Fibroblast of lung (primary cell): ENCODE results near the gene MLN. TPM values are rescaled to one million over a fixed set of nuclear protein-coding genes. Genes with fewer than 3 reads are reported as not detected.
A peak's percentile ranks its signal among the peaks of the same experiment; 100 is the strongest.

Source experiments
- DNase-seq, 2 donors: peaks; one replicate each; pipeline versions ENCODE4 v3.0.0 to v3.0.0-alpha.2; 2010; ENCODE audit warnings: low read depth in 2 of 2
- H2AFZ ChIP-seq: 2 replicates; pipeline ENCODE4 v1.5.1; 2012; ENCODE audit warnings: low read length, control low read depth, inconsistent platforms
- H3K27ac ChIP-seq: 2 replicates; pipeline ENCODE4 v1.5.1; 2011; ENCODE audit warnings: low read length, control low read depth; ENCODE audit not compliant: insufficient read depth
- H3K27me3 ChIP-seq: 2 replicates; pipeline ENCODE4 v1.5.1; 2011; ENCODE audit warnings: mild to moderate bottlenecking, low read length; ENCODE audit not compliant: control insufficient read depth, insufficient read depth
- H3K36me3 ChIP-seq: 2 replicates; pipeline ENCODE4 v1.5.1; 2011; ENCODE audit warnings: low read length; ENCODE audit not compliant: control insufficient read depth, insufficient read depth
- H3K4me1 ChIP-seq: 2 replicates; pipeline ENCODE4 v1.5.1; 2011; ENCODE audit warnings: low read length; ENCODE audit not compliant: control insufficient read depth, insufficient read depth; ENCODE audit errors: extremely low read depth
- H3K4me2 ChIP-seq: 2 replicates; pipeline ENCODE4 v1.5.1; 2011; ENCODE audit warnings: low read length, control low read depth; ENCODE audit not compliant: insufficient read depth; ENCODE audit errors: extremely low read depth
- H3K4me3 ChIP-seq, 4 experiments: fragments of 200-600 bp in 1 of 4; sonication (generic) in 1 of 4; replicated peaks in 1 of 4; 2 replicates each; pipeline ENCODE4 v1.5.1; 2011 to 2016; ENCODE audit warnings: low read length in 4 of 4, low read depth in 3 of 4, mild to moderate bottlenecking in 3 of 4, control low read depth in 2 of 4, inconsistent platforms in 1 of 4, mixed read lengths in 1 of 4; ENCODE audit not compliant: insufficient read depth in 1 of 4; ENCODE audit errors: control extremely low read depth in 1 of 4
- H3K79me2 ChIP-seq: 2 replicates; pipeline ENCODE4 v1.5.1; 2012; ENCODE audit warnings: mild to moderate bottlenecking, low read length, inconsistent platforms; ENCODE audit not compliant: control insufficient read depth, insufficient read depth
- H3K9ac ChIP-seq: 2 replicates; pipeline ENCODE4 v1.5.1; 2011; ENCODE audit warnings: mild to moderate bottlenecking, low read length, control low read depth; ENCODE audit not compliant: insufficient read depth
- H3K9me3 ChIP-seq: 2 replicates; pipeline ENCODE4 v1.5.1; 2012; ENCODE audit warnings: low read depth, low read length; ENCODE audit not compliant: control insufficient read depth, insufficient read depth
- H4K20me1 ChIP-seq: 2 replicates; pipeline ENCODE4 v1.5.1; 2011; ENCODE audit warnings: low read length; ENCODE audit not compliant: control insufficient read depth, insufficient read depth; ENCODE audit errors: extremely low read depth
- EZH2 ChIP-seq: IDR thresholded peaks from 2 replicates; pipeline ENCODE4 v1.5.1; 2012; ENCODE audit warnings: low read length, control low read depth, mild to moderate bottlenecking; ENCODE audit errors: missing control alignments
- polyA plus RNA-seq, 2 donors: library from polyadenylated mRNA; depleted of rRNA in 1 of 2; stranded (reverse) in 1 of 2; unstranded in 1 of 2; fragments of >200 nt; gene quantifications; 2 replicates each; pipeline ENCODE4 v1.2.1, GENCODE V29; 2011 to 2012; ENCODE audit warnings: missing spikeins in 1 of 2
- total RNA-seq: library from RNA; depleted of rRNA; stranded (reverse); fragments of >200 nt; gene quantifications from 2 replicates; pipeline ENCODE4 v1.2.1, GENCODE V29; 2014
- TF ChIP-seq, protein P1 (sequence below), 2 donors: IDR thresholded peaks in 1 of 2; conservative IDR thresholded peaks in 1 of 2; 1 replicate in 1 of 2; 2 replicates in 1 of 2; pipeline ENCODE4 v1.5.1; 2011 to 2012; ENCODE audit warnings: low read length in 2 of 2, control low read depth in 1 of 2, inconsistent platforms in 1 of 2, low read depth in 1 of 2, mild to moderate bottlenecking in 1 of 2

The MLN gene
- total and polyA plus RNA-seq, 2 donors (not counting 1 experiment from before 2014, with no cell fraction given) = not detected

DNA sequence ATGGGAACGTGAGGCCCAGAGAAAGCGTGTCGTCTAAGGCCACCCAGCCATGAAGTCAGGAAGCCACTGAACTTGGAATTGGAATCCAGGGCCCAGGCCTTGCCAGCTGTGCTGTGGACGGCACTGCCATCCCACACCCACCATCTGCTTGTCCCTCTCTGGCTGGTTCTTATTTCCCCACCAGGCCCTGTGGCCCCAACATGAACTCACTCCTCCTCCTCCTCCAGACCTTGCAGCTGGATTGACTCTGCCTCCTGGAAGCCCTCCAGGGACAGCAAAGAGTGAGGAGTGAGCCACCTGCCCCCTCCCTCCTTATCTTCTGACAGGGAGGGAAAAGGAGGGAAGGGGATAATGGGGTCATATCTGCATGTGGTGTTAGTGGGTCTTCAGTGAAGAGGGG lies 41.1 kb downstream of the MLN start:
- Histone ChIP-seq H4K20me1 (no peaks in the 10 kb centered on the region), H3K79me2 (no peaks in the 10 kb centered on the region), H3K9me3 (no peaks in the 10 kb centered on the region), H3K36me3 (no peaks in the 10 kb centered on the region), H3K4me1 (no peaks in the 10 kb centered on the region), H3K4me2 (no peak overlapping the region), H3K9ac (no peak overlapping the region), H3K27me3 (no peaks in the 10 kb centered on the region), H2AFZ (no peak overlapping the region), H3K4me3 (no peak overlapping the region), H3K27ac (no peak overlapping the region)
- peak in 1 of 2 donors; percentile 43 for DNase-seq
- TF ChIP-seq EZH2 = no peak
- TF ChIP-seq, protein P1, sequence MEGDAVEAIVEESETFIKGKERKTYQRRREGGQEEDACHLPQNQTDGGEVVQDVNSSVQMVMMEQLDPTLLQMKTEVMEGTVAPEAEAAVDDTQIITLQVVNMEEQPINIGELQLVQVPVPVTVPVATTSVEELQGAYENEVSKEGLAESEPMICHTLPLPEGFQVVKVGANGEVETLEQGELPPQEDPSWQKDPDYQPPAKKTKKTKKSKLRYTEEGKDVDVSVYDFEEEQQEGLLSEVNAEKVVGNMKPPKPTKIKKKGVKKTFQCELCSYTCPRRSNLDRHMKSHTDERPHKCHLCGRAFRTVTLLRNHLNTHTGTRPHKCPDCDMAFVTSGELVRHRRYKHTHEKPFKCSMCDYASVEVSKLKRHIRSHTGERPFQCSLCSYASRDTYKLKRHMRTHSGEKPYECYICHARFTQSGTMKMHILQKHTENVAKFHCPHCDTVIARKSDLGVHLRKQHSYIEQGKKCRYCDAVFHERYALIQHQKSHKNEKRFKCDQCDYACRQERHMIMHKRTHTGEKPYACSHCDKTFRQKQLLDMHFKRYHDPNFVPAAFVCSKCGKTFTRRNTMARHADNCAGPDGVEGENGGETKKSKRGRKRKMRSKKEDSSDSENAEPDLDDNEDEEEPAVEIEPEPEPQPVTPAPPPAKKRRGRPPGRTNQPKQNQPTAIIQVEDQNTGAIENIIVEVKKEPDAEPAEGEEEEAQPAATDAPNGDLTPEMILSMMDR (conservative IDR thresholded peaks at IDR 0.05 in 1 of 2, IDR thresholded peaks at IDR 0.05 in 1 of 2; ENCODE audit: low read depth in 1 of 2, low read length in 2 of 2) = no peak

DNA sequence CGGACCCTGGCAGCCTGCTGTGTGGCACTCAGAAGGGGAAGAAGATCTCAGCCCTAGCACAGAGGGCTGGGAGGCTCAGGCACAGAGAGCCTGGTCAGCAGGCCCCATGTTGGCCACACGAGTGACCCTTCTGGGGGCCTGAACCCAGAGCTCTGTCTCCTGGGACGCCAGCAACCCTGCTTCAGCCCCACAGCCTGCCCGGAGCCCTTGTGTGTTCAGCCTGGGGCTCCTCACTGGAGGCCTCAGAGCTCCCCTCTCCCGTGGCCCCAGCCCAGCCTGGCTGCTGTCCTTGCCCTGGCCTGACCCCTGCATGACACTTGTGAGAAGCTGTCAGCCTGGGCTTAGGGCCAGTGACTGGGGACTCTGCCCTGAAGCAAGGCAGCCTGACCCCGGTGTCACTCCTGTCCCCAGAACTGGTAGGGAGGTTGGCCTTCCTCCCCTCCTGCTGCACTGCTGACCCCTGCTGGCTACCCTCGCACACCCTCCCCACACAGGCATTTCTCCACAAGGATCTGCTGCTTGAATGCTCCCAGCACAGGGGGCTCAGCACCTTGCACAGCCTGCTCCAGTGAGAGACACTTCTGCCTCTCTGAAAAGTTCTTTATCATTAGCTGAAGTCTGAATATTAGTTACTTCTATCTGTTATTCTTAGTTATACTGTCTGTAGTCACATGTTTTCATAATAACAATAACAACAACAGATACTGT lies 41.7 kb downstream of the MLN start:
- H3K4me1 ChIP-seq = no peaks in the 10 kb centered on the region
- no peak overlapping the region for H3K4me2 ChIP-seq
- DNase-seq = peak in 1 of 2 donors; percentile 68
- no peak overlapping the region for H3K4me3 ChIP-seq
- H3K27ac ChIP-seq = no peak overlapping the region
- no peaks in the 10 kb centered on the region for H3K36me3 ChIP-seq
- TF ChIP-seq EZH2 = no peak
- TF ChIP-seq, protein P1 (conservative IDR thresholded peaks at IDR 0.05 in 1 of 2, IDR thresholded peaks at IDR 0.05 in 1 of 2; ENCODE audit: low read depth in 1 of 2, low read length in 2 of 2) = peak; percentile 55 to 70
- H3K27me3 ChIP-seq = no peaks in the 10 kb centered on the region
- no peaks in the 10 kb centered on the region for H3K9me3 ChIP-seq
- H3K79me2 ChIP-seq = no peaks in the 10 kb centered on the region
- H2AFZ ChIP-seq = no peak overlapping the region
- no peaks in the 10 kb centered on the region for H4K20me1 ChIP-seq
- H3K9ac ChIP-seq = no peak overlapping the region

DNA sequence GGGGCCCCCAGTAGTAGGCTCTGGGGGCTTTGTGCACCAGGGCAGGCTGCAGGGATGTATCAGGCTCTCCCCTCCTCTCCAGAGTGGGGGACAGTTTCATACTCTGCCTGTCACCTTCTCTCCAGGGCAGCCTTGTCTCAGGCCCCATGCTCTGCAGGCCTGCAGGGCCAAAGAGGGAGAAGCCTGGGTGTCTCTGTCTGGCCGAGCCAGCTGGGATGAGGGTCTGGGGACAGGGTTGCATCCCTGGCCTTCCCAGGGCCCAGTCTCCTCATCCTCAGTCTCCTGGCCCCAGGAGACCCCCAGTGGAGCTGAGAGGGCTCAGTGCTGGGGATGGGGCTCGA lies 42.3 kb downstream of the MLN start:
- Histone ChIP-seq H3K9me3 (no peaks in the 10 kb centered on the region), H3K27ac (no peak overlapping the region), H3K79me2 (no peaks in the 10 kb centered on the region), H3K4me3 (no peak overlapping the region), H3K36me3 (no peaks in the 10 kb centered on the region), H2AFZ (no peak overlapping the region), H4K20me1 (no peaks in the 10 kb centered on the region), H3K27me3 (no peaks in the 10 kb centered on the region), H3K9ac (no peak overlapping the region), H3K4me1 (no peaks in the 10 kb centered on the region), H3K4me2 (no peak overlapping the region)
- no peak for DNase-seq
- TF ChIP-seq, protein P1 (conservative IDR thresholded peaks at IDR 0.05 in 1 of 2, IDR thresholded peaks at IDR 0.05 in 1 of 2; ENCODE audit: low read depth in 1 of 2, low read length in 2 of 2) = no peak
- TF ChIP-seq EZH2 = no peak
